Activated CD8-positive, alpha-beta memory T cell treated with anti-CD3 and anti-CD28 coated beads, Interleukin-2, amount 10 ng/mL, durations not matched to agents 7 days and 5 days (primary cell): ENCODE measurements around the gene GDAP1L1. TPM values are rescaled to one million over a fixed set of nuclear protein-coding genes. Genes with fewer than 3 reads are reported as not detected.
"Not testable (repeated sequence)": the region's sequence is repeated elsewhere in the genome, so short reads cannot be mapped to it uniquely, and the experiment has no call there.

Experiments used
- ATAC-seq: fragments of 150-1000 bp; cut with Tn5 transposase; one replicate; pipeline ENCODE4 v1.10.0; 2021; ENCODE audit warnings: moderate library complexity
- CTCF ChIA-PET: fragments of 350-600 bp; sonication (Branson Sonifier 250); formaldehyde crosslinking; loops from one replicate; lab custom pipeline; 2021; ENCODE audit warnings: antibody characterized with exemption; lab: Charles Lee
- DNase-seq: peaks from one replicate; pipeline ENCODE4 v3.0.0-alpha.2; 2020
- H3K27ac Mint-ChIP-seq: one replicate; pipeline ENCODE4 v1.8.0; 2021; ENCODE audit warnings: mild to moderate bottlenecking, mixed read lengths
- H3K27me3 Mint-ChIP-seq: one replicate; pipeline ENCODE4 v1.8.0; 2021; ENCODE audit warnings: mixed read lengths
- H3K36me3 Mint-ChIP-seq: one replicate; pipeline ENCODE4 v1.8.0; 2021; ENCODE audit warnings: mild to moderate bottlenecking, mixed read lengths
- H3K4me1 Mint-ChIP-seq: one replicate; pipeline ENCODE4 v1.8.0; 2021; ENCODE audit warnings: mixed read lengths
- H3K4me3 Mint-ChIP-seq: one replicate; pipeline ENCODE4 v1.8.0; 2021; ENCODE audit warnings: mild to moderate bottlenecking, moderate library complexity, mixed read lengths
- H3K9me3 Mint-ChIP-seq: one replicate; pipeline ENCODE4 v1.8.0; 2022; ENCODE audit warnings: low read depth, mixed read lengths
- total RNA-seq, 2 experiments: library from RNA; stranded (reverse); gene quantifications; one replicate each; pipeline ENCODE4 v1.2.3, GENCODE V29; 2021

Gene GDAP1L1
- total RNA-seq, 2 experiments from 2014 or later, result not detected

DNA sequence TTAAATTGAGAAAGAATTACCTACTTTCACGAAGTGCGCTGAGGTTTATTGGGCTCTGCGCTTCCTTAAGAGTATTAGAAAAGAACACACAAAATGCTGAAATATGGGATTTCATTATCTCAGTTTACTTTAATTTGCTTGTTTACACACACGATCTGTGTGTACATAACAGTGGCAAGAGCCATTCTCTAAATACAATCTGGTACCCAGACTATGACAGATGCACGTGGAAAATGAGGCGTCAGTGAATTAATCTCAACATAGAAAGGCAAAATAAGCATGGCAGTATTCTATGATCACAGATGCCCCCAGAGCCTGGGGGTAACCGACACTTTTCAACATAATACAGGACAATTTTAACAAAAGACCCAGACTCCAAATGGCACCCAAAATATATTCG lies 55.6 kb downstream of the GDAP1L1 start:
- no peaks in the 10 kb centered on the region for H3K27me3 Mint-ChIP-seq
- H3K36me3 Mint-ChIP-seq, result no peaks in the 10 kb centered on the region
- no peak for DNase-seq
- H3K4me3 Mint-ChIP-seq, result no peak overlapping the region
- ATAC-seq, result no peak
- no peaks in the 10 kb centered on the region for H3K4me1 Mint-ChIP-seq
- no peaks in the 10 kb centered on the region for H3K9me3 Mint-ChIP-seq
- H3K27ac Mint-ChIP-seq, result no peak overlapping the region
- CTCF ChIA-PET, result interaction anchor here (1.2 to 1.4 kb wide), 2 partner anchors 8 to 186 kb away, joined by 3 to 4 read pairs; partner anchors contain the start of gene FITM2

- no peak overlapping the region for H3K27ac Mint-ChIP-seq
- H3K36me3 Mint-ChIP-seq, result no peaks in the 10 kb centered on the region
- no peaks in the 10 kb centered on the region for H3K27me3 Mint-ChIP-seq
- no peak for DNase-seq
- CTCF ChIA-PET, result no interaction called here
- ATAC-seq, result no peak
- peaks cover under 1% of the 10 kb centered on the region for H3K4me1 Mint-ChIP-seq
- no peak overlapping the region for H3K4me3 Mint-ChIP-seq
- no peaks in the 10 kb centered on the region for H3K9me3 Mint-ChIP-seq
Observed at GRCh38 chr20:44304383-44304782, 57.3 kb downstream of the GDAP1L1 start.

GRCh38 chr20:44306927-44307326 lies 59.8 kb downstream of the GDAP1L1 start:
- CTCF ChIA-PET, result interaction anchor here (1.0 kb wide), 1 partner anchor 90 kb away, joined by 3 read pairs; no protein-coding TSS in a partner anchor
- DNase-seq (no peak), ATAC-seq (no peak)
- H3K27me3 Mint-ChIP-seq, result no peaks in the 10 kb centered on the region
- H3K36me3 Mint-ChIP-seq, result no peaks in the 10 kb centered on the region
- H3K27ac Mint-ChIP-seq, result no peak overlapping the region
- H3K9me3 Mint-ChIP-seq, result no peaks in the 10 kb centered on the region
- H3K4me3 Mint-ChIP-seq, result no peak overlapping the region
- H3K4me1 Mint-ChIP-seq, result peaks cover 17% of the 10 kb centered on the region

GRCh38 chr20:44309763-44310663 lies 62.9 kb downstream of the GDAP1L1 start:
- Mint-ChIP-seq H3K9me3 (no peaks in the 10 kb centered on the region), H3K27me3 (no peaks in the 10 kb centered on the region), H3K4me1 (peaks cover 17% of the 10 kb centered on the region), H3K4me3 (peak overlapping the region; percentile 82), H3K27ac (peak overlapping the region; percentile 84), H3K36me3 (no peaks in the 10 kb centered on the region)
- ATAC-seq (no peak), DNase-seq (no peak)
- CTCF ChIA-PET, result interaction anchor here (1.0 to 8.1 kb wide), 21 partner anchors 8 to 558 kb away, joined by 3 to 386 read pairs (median 5); partner anchors contain the start of genes OSER1 and TTPAL

DNA sequence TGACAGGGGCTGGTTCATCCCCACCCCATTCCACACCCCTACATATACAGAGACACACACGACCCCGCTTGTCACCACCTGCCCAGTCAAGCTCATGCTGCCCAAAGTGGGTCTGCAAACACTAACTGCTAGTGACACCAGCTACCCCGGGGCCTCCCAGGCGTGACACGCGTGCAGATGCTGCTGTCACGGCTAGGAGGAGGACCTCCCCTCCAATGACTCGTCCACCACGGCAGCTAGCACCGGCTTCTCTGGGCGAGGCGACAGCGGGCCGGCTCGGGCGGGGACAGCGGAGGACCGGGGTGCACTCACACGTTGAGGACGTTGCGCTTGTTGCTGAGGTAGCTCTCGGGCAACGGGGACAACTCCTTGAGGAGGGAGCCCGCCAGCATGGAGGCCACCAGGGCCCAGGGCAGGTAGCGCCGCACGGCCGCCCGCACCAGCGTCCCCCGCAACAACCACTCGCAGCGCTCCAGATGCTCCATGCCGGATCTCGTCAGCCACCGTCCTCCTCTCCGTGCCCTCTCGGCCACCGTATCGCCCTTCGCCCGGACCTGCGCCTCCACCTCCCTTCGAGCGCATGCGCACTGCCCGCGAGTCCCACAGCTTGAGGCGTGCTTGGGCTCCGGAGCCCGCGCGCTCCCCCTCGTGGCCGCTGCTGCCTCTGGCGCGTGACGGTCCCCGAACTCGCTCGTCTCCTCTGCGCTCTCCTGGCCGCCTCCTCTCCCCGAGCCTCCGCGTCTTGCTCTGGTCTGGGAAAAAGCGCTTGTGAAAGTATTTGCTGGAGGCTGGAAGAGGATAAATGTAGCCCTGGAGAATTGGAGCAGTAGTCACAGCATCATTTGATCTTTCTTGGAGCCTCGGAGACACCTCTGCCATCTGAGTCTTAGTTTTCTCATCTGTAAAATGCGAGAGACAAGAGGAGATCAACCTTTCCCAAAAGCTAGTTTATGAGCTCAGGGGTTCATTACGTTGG lies 63.8 kb downstream of the GDAP1L1 start, which contains the start of gene FITM2:
FITM2 (minus strand) TSS at position 539 of the 976 bp plus-strand sequence; CDS start at position 485, 54 bp downstream.
- peak; percentile 98 for DNase-seq
- Mint-ChIP-seq H3K36me3 (no peaks in the 10 kb centered on the region), H3K27ac (peak within 1 kb of the TSS; percentile 84), H3K4me3 (peak within 1 kb of the TSS; percentile 82), H3K27me3 (no peaks in the 10 kb centered on the region), H3K4me1 (peaks cover 17% of the 10 kb centered on the region), H3K9me3 (no peaks in the 10 kb centered on the region)
- peak; percentile 97 for ATAC-seq
- CTCF ChIA-PET, result interaction anchor here (1.0 to 8.1 kb wide), 29 partner anchors 9 to 559 kb away, joined by 3 to 386 read pairs (median 4); partner anchors contain the start of genes OSER1 and TTPAL

DNA sequence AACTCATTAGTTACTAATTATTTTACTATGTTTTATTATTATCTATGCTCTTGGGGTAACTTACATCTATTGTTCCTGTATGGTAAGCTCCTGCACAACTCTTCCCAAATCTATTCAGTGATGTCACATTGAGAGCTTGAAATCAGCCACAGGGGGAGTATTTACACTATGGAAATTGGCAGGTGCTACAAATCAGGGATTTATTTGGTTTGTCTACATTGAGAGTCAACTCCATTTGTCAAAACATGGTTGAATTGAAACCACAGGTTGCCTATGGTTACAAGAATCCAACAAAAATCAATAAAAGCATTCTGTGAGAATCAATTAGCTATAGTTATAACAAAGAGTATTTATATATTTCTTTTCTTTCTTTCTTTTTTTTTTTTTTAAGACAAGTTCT lies 67.8 kb downstream of the GDAP1L1 start:
- no peaks in the 10 kb centered on the region for H3K9me3 Mint-ChIP-seq
- no peak for DNase-seq
- ATAC-seq, result no peak
- H3K4me3 Mint-ChIP-seq, result no peak overlapping the region
- no peaks in the 10 kb centered on the region for H3K36me3 Mint-ChIP-seq
- peaks cover 6% of the 10 kb centered on the region for H3K27me3 Mint-ChIP-seq
- CTCF ChIA-PET, result interaction anchor here (0.6 to 8.1 kb wide), 3 partner anchors 16 to 1699 kb away, joined by 3 to 386 read pairs (median 3); no protein-coding TSS in a partner anchor
- peaks cover 12% of the 10 kb centered on the region for H3K4me1 Mint-ChIP-seq
- H3K27ac Mint-ChIP-seq, result no peak overlapping the region

DNA sequence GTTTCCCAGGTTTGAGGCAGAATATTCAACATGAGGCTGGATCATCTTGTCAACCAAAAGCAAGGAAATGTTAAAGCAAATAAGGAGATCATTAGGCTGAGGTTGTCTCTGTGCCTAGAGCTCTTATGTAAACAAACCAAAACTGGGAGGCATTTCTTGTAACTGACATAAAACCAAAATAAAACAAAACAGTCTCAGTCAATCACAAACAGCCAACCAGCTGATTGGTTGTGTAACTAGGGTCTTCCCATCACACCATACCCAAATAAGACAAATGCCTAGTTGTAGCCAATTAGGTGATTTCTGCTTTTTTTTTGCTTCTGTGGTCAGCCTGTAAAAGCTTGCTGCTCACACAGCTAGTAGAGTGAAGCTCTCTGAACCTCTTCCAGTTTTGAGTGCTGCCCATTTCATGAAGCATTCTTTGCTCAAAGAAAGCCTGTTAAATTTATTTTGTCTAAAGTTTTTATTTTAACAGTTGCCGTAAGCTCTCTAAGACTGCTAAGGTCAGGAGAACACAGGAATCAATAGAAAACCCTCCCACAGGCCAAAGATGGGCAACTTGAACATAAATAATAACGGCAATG lies 72.8 kb downstream of the GDAP1L1 start:
- Mint-ChIP-seq H3K27me3 (peaks cover 11% of the 10 kb centered on the region), H3K4me3 (no peak overlapping the region), H3K9me3 (no peaks in the 10 kb centered on the region), H3K27ac (no peak overlapping the region), H3K4me1 (no peaks in the 10 kb centered on the region), H3K36me3 (no peaks in the 10 kb centered on the region)
- ATAC-seq, result no peak
- CTCF ChIA-PET, result interaction anchor here (1.2 to 3.1 kb wide), 3 partner anchors 9 to 104 kb away, joined by 5 to 16 read pairs (median 14); partner anchors contain the start of gene FITM2
- no peak for DNase-seq

DNA sequence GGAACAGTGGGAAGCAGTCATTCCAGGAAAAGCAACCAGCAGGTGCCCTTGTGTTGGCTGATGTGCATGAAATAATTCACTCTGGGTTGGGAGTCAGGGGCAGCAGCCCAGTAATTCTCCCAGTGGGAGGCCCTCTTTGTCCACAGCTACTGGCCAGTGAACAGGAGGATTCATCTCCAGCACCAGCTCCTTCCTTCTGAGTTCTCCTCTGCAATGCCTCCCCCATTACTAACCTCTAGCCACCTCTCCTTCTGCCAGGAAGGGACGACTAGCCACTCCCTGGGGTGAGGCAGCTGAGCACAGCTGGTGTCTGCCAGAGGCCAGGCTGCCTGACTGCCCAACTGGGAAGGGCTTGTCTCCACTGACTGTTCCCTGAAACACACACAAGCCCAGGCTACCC lies 77.2 kb downstream of the GDAP1L1 start:
- no peaks in the 10 kb centered on the region for H3K9me3 Mint-ChIP-seq
- DNase-seq (no peak), ATAC-seq (no peak)
- H3K27ac Mint-ChIP-seq, result no peak overlapping the region
- peaks cover 18% of the 10 kb centered on the region for H3K27me3 Mint-ChIP-seq
- H3K36me3 Mint-ChIP-seq, result no peaks in the 10 kb centered on the region
- H3K4me1 Mint-ChIP-seq, result no peaks in the 10 kb centered on the region
- CTCF ChIA-PET, result interaction anchor here (4.5 kb wide), 1 partner anchor 13 kb away, joined by 17 read pairs; the partner anchor contains the start of gene FITM2
- H3K4me3 Mint-ChIP-seq, result no peak overlapping the region

DNA sequence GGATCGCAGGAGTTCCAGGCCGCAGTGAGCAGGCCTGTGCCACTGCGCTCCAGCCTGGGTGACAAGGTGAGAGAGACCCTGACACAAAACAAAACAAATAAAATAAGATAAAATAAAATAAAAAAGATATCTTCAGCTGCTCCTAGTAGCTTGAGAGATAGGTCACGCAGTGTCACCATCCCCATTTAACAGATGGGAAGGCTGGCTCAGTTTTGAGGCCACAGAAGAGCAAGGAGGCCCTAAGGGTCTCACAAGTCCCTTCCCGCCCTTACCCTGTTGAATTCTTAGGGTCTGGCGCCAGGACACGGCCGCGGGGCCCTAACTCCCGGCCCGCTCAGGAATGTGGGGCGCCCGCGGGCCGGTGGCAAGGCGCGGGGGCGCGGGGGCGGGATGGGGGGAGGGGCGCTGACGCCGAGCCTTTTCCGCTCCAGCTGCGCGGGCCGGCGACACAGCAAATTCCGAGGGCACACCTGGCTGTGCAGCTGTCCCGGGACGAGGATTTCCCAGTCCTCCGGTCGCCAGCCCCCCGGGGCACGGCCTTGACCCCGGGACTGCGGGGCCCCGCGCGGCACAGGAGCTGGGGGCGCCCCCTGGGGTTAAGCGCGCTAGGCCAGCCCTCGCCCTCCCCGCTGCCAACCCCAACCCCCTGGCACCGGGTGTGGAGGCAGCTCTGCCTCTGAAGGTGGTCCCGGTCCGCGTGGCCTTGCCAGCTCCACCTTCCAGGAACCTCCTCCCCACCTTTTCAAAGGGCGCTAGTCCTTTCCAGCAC lies 79.5 kb downstream of the GDAP1L1 start:
- Mint-ChIP-seq H3K9me3 (no peaks in the 10 kb centered on the region), H3K4me3 (no peak overlapping the region), H3K4me1 (no peaks in the 10 kb centered on the region)

GRCh38 chr20:44327748-44328147 lies 80.6 kb downstream of the GDAP1L1 start:
- CTCF ChIA-PET, result interaction anchor here (1.5 to 4.5 kb wide), 2 partner anchors 17 to 111 kb away, joined by 4 to 17 read pairs; partner anchors contain the start of gene FITM2
- peaks cover 17% of the 10 kb centered on the region for H3K27me3 Mint-ChIP-seq
- H3K4me3 Mint-ChIP-seq, H3K27ac Mint-ChIP-seq, H3K4me1 Mint-ChIP-seq, H3K36me3 Mint-ChIP-seq, DNase-seq, ATAC-seq, H3K9me3 Mint-ChIP-seq: not testable (repeated sequence)

More for the DNA sequence above, 79.5 kb downstream of the GDAP1L1 start:
- H3K27ac Mint-ChIP-seq, result no peak overlapping the region
- peaks cover 17% of the 10 kb centered on the region for H3K27me3 Mint-ChIP-seq
- H3K36me3 Mint-ChIP-seq, result no peaks in the 10 kb centered on the region
- peak; percentile 47 for ATAC-seq
- CTCF ChIA-PET, result interaction anchor here (0.9 to 4.5 kb wide), 5 partner anchors 15 to 283 kb away, joined by 3 to 17 read pairs (median 3); partner anchors contain the start of gene FITM2
- DNase-seq, result no peak

DNA sequence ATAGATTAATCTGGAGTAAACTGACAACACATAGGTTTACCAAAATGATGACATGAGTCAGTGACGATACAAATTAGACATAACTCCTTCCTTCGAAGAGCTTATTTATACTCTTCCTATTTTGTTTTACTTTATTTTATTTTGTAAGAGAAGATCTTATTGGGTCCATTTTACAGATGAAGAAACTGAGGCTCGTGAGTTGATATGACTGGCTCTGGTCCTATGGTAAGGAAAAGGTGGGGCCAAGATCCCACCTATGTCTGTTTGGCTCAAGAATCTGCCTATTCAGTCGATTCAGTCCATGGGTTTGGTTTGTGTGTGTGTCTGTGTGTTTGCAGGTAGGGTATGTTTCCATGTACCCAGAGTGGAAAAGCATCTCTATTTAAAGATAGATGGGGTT lies 81.3 kb downstream of the GDAP1L1 start:
- CTCF ChIA-PET, result interaction anchor here (1.5 to 1.6 kb wide), 2 partner anchors 56 to 112 kb away, joined by 4 to 5 read pairs; no protein-coding TSS in a partner anchor
- Mint-ChIP-seq H3K4me3 (no peak overlapping the region), H3K4me1 (no peaks in the 10 kb centered on the region), H3K27me3 (peaks cover 17% of the 10 kb centered on the region), H3K36me3 (no peaks in the 10 kb centered on the region), H3K9me3 (no peaks in the 10 kb centered on the region), H3K27ac (no peak overlapping the region)
- ATAC-seq (no peak), DNase-seq (no peak)
